ENCODE measurements around the gene IRF2BPL. TPM values are rescaled to one million over a fixed set of nuclear protein-coding genes. Genes with fewer than 3 reads are reported as not detected.

The IRF2BPL gene
- total RNA-seq, 2 experiments from 2014 or later = 36.2 to 37.7 TPM

DNA sequence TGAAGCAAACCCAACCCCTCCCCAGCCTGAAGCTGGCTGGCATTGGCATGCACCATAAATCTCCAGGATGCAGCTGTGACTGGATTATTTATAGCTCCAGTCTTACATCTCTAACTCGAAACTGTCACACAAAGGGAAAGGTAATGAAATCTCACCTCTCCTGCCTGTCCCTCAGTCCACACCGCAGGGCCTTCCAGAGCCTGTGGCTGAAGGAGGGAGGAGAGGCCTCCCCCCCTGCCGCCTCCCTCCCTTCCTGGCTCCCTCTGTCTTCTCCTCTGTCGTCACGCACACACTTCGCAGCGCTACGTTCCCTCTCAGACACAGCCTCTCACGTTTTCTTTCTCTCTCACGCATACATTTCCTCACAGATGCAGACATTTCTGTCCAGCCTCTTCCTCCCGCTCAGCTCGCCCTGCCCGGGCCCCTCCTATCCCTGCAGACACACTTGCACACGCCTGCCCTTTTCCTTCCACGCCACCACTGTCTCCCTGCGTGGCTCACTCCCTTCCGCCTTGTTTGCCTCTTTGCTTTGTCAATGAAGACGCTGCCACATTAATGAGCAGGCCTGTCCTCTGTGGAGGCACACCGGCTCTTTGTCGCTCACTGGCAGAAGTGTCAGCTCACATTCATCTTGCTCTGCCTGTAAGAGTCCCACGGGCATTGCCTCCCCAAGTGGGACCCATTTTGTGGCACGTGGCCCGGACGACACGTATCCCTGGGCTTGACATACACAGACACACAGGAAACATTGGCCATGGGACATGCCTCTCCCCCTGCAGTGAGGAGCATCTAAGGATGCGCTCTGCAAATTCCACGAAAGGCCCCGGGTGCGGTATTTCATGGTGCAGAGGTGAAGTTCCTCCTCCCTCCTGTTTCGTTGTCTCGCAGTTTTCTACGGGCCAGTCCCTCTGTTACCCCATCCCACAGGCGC is 27.9 kb downstream of the IRF2BPL start:
- ChIA-PET CTCF (interaction anchor here (1.1 to 1.3 kb wide), 2 partner anchors 23 to 53 kb away, joined by 3 read pairs; no protein-coding TSS in a partner anchor), POLR2A (interaction anchor here (0.7 kb wide), 1 partner anchor 17 kb away, joined by 3 read pairs; no protein-coding TSS in a partner anchor)
- intact Hi-C loops (cut with micrococcal nuclease) = no loop called here
- ATAC-seq (peak; percentile 67), DNase-seq (peak; percentile 37)
- Mint-ChIP-seq H3K27me3 (peaks cover 4% of the 10 kb centered on the region), H3K9me3 (no peaks in the 10 kb centered on the region), H3K4me1 (ENCODE audit: low read depth) (peaks cover 17% of the 10 kb centered on the region), H3K4me3 (peak overlapping the region; percentile 15), H3K27ac (peak overlapping the region; percentile 69), H3K36me3 (ENCODE audit: low read depth) (no peaks in the 10 kb centered on the region)
- TF ChIP-seq, protein P1, sequence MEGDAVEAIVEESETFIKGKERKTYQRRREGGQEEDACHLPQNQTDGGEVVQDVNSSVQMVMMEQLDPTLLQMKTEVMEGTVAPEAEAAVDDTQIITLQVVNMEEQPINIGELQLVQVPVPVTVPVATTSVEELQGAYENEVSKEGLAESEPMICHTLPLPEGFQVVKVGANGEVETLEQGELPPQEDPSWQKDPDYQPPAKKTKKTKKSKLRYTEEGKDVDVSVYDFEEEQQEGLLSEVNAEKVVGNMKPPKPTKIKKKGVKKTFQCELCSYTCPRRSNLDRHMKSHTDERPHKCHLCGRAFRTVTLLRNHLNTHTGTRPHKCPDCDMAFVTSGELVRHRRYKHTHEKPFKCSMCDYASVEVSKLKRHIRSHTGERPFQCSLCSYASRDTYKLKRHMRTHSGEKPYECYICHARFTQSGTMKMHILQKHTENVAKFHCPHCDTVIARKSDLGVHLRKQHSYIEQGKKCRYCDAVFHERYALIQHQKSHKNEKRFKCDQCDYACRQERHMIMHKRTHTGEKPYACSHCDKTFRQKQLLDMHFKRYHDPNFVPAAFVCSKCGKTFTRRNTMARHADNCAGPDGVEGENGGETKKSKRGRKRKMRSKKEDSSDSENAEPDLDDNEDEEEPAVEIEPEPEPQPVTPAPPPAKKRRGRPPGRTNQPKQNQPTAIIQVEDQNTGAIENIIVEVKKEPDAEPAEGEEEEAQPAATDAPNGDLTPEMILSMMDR (IDR thresholded peaks at IDR 0.05) = no peak

DNA sequence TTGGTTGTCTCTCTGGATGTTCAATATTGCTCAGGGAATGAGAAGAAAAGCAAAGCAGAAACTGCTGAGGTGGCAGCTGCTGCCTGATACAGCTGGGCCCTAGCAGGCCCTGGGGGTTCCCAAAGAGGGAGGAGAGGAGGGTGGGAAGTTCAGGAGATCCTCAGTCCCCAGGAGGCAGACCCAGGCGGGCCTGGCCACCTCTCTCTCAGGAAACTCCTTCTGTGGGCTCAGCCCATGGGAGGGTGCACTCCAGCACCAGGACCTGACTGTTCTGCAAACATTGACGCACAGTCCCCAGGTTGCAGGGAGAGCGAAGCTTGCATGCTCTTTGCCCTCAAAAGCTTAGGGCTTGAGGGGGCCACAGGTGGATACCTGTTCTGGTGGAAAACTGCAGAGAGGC is 29.6 kb downstream of the IRF2BPL start:
- DNase-seq (no peak), ATAC-seq (no peak)
- TF ChIP-seq, protein P1 (IDR thresholded peaks at IDR 0.05) = no peak
- Mint-ChIP-seq H3K36me3 (ENCODE audit: low read depth) (no peaks in the 10 kb centered on the region), H3K27me3 (peaks cover 4% of the 10 kb centered on the region), H3K4me1 (ENCODE audit: low read depth) (peaks cover 23% of the 10 kb centered on the region), H3K9me3 (no peaks in the 10 kb centered on the region), H3K27ac (no peak overlapping the region), H3K4me3 (no peak overlapping the region)
- POLR2A ChIA-PET = no interaction called here
- intact Hi-C loops (cut with micrococcal nuclease) = no loop called here
- CTCF ChIA-PET = interaction anchor here (0.8 to 1.5 kb wide), 2 partner anchors 11 to 72 kb away, joined by 3 to 4 read pairs; no protein-coding TSS in a partner anchor

DNA sequence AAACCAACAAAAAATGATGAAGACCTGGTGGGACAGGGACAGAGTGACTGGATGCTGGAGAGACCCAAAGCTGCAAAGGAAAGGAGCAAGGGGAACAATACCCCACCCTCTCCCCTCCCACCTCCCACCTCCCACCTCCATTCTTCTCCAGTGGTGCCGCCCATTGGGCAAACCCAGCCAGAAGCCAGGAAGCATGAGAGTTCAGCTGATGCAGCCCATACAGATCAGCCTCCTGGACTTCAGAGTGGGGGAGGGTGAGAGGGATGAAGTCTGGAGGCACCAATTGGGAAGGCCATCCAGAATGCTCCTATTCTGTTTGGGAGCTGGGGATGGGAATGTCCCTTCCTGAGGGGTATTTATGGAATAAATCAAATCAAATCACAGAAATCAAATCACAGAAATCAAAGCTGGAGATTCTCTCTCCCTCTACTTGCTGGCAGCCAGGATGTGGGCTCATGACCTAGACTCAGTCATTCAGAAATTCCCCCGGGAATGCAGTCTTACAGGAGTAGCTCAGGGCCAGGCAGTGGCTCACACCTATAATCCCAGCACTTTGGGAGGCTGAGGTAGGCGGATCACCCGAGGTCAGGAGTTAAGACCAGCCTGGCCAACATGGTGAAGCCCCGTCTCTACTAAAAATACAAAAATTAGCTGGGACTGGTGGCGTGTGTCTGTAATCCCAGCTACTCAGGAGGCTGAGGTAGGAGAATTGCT is 31.1 kb downstream of the IRF2BPL start:
- peaks cover 25% of the 10 kb centered on the region for H3K4me1 Mint-ChIP-seq (ENCODE audit: low read depth)
- no peaks in the 10 kb centered on the region for H3K9me3 Mint-ChIP-seq
- CTCF ChIA-PET = interaction anchor here (0.8 to 1.8 kb wide), 6 partner anchors 14 to 98 kb away, joined by 3 to 6 read pairs (median 3); no protein-coding TSS in a partner anchor
- TF ChIP-seq, protein P1 (IDR thresholded peaks at IDR 0.05) = no peak
- DNase-seq (no peak), ATAC-seq (no peak)
- no peaks in the 10 kb centered on the region for H3K36me3 Mint-ChIP-seq (ENCODE audit: low read depth)
- H3K4me3 Mint-ChIP-seq = no peak overlapping the region
- no peak overlapping the region for H3K27ac Mint-ChIP-seq
- intact Hi-C loops (cut with micrococcal nuclease) = no loop called here
- POLR2A ChIA-PET = interaction anchor here (1.1 kb wide), 1 partner anchor 11 kb away, joined by 3 read pairs; no protein-coding TSS in a partner anchor
- peaks cover 4% of the 10 kb centered on the region for H3K27me3 Mint-ChIP-seq

DNA sequence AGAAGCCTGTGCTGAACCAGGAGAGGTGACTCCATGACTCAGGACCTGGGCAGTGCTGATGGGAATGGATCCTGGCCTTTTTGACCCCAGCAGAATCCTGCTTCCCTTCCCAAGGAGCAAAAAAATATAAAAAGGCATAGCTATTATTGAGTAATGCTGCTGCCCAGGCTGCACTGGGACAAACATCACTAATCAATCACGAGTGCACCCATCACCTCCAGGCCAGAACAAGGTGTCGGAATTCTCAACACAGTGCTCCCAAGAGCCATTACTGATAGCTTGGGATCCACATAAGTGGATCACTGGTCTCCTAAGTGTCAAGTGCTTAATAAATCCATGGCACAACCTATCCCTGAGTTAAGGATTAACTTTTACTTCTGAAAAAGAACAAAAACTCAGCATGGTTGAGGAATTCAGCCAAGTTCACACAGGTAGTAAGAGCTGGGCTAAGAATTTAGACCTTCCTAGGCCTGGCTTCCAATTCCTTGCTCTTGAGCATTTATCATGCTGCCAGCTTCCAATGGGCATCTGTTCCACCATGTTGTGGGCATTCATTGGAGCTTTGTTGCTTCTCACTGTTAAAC is 31.9 kb downstream of the IRF2BPL start:
- Mint-ChIP-seq H3K4me1 (ENCODE audit: low read depth) (peaks cover 25% of the 10 kb centered on the region), H3K9me3 (no peaks in the 10 kb centered on the region)
- POLR2A ChIA-PET = interaction anchor here (1.1 kb wide), 1 partner anchor 12 kb away, joined by 3 read pairs; no protein-coding TSS in a partner anchor

More for the DNA sequence above, 31.9 kb downstream of the IRF2BPL start:
- DNase-seq (no peak), ATAC-seq (no peak)
- Mint-ChIP-seq H3K27me3 (peaks cover 4% of the 10 kb centered on the region), H3K36me3 (ENCODE audit: low read depth) (no peaks in the 10 kb centered on the region), H3K4me3 (no peak overlapping the region), H3K27ac (no peak overlapping the region)
- intact Hi-C loops (cut with micrococcal nuclease) = no loop called here
- TF ChIP-seq, protein P1 (IDR thresholded peaks at IDR 0.05) = no peak
- CTCF ChIA-PET = interaction anchor here (0.8 to 1.8 kb wide), 4 partner anchors 13 to 98 kb away, joined by 3 to 6 read pairs (median 4); no protein-coding TSS in a partner anchor
